22Rv1 (cell line): Measurements from ENCODE around the gene ZNF443.
"Not testable (repeated sequence)": the region's sequence is repeated elsewhere in the genome, so short reads cannot be mapped to it uniquely, and the experiment has no call there.

Experiments used
- CTCF ChIP-seq: fragments of 450-650 bp; IDR thresholded peaks from 2 replicates; pipeline ENCODE4 v1.5.1; 2017; ENCODE audit warnings: mild to moderate bottlenecking
- ZFX ChIP-seq: fragments of 450-650 bp; IDR thresholded peaks from 2 replicates; pipeline ENCODE4 v1.6.1; 2017; ENCODE audit warnings: antibody characterized with exemption, borderline replicate concordance

- not testable (repeated sequence) for TF ChIP-seq ZFX, CTCF
These were observed 26.8 kb upstream of the ZNF443 start for GRCh38 chr19:12467651-12468050.
